Germinal center (tissue), 1 donor: Measurements from ENCODE around the gene TPCN2.
A peak's percentile ranks its signal among the peaks of the same experiment; 100 is the strongest.

Experiments used
- DNase-seq: peaks from one replicate; pipeline ENCODE4 v3.0.0; 2012; ENCODE audit warnings: mixed read lengths, low spot score

Gene TPCN2

DNA sequence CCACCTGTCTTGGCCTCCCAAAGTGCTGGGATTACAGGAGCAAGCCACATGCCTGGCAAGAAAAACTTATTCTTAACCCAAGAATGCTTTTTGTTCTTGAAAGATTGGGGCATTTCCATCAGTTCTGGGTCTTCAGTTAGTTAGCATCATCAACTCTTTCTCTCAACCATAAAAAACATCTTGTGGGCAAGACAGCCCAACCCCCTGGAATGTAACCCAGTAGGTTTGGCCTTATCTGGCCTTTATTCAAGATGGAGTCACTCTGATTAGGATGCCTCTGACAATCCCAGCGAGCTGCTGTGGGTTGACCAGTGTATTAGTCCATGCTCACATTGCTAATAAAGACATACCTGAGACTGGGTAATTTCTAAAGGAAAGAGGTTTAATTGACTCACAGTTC lies 9.2 kb upstream of the TPCN2 start:
- DNase-seq, result no peak

- DNase-seq, result no peak
Observed at GRCh38 chr11:69040051-69040450, 8.7 kb upstream of the TPCN2 start.

DNA sequence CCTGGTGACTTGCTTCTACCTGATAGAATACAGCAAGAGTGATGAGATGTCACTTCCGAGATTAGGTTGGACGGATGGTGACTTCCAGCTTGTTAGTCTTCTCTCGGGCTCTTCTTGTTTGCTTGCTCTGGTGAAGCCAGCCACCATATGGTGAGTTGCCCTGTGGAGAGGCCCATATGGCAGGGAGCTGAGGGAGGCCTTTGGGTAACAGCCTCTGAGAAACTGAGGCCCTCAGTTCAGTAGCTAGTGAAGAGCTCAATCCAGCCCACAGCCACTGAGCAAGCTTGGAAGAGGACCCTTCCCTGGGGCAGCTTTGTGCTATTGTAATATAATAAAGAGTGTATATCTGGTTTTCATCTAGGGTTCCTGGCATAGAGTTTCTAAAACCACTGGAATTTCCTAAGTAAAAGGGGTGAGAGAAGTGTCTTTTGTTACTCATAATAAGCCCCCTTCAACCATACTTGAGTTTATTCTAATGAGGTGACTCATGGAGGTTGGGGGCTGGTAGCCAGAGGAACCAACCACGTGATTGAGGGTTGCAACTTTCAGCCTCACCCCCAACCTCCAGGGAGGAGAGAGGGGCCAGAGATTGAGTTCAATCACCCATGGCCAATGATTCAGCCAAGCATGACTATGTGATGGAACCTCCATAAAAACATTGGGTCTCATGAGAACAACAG lies 8.0 kb upstream of the TPCN2 start:
- DNase-seq, result no peak

DNA sequence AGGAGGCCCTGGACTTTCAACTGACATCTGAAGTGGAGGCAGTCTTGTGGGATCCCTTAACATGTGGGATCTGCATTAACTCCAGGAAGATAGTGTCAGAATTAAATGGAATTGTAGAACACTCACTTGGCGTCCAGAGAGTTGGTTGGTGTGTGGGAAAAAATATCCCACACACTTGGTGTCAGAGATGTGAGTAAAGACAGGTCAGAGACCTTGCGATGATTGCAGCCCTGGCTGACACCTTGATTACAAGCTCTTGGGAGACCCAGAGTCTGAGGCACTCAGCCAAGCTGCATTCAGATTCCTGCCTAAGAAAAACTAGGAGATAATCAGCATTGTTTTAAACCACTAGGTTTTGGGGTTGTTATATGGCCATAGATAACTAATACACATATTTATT lies 7.2 kb upstream of the TPCN2 start:
- DNase-seq, result no peak

GRCh38 chr11:69044111-69045013 lies 4.4 kb upstream of the TPCN2 start:
- DNase-seq, result no peak

GRCh38 chr11:69048031-69048693 lies 570 bp upstream of the TPCN2 start:
- no peak for DNase-seq

DNA sequence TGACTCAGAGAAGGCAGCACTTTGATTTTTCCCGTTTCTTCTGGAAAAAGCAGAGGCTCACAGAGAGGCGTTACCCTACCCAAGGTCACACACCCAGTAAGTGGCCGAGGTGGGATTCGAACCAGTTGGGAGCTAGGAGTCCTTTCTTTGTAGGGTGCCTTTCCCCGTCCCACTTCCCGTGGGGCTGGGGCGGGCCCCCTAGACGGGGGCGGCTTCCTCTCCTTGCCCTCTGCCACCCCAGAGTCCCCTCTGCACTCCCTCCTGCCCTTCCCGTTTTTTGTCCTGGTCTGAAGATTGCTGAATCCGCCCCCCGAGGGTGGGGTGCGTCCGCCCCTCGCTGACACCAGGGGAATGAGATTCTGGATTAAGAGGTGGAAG lies 747 bp downstream of the TPCN2 start:
- peak; percentile 60 for DNase-seq

DNA sequence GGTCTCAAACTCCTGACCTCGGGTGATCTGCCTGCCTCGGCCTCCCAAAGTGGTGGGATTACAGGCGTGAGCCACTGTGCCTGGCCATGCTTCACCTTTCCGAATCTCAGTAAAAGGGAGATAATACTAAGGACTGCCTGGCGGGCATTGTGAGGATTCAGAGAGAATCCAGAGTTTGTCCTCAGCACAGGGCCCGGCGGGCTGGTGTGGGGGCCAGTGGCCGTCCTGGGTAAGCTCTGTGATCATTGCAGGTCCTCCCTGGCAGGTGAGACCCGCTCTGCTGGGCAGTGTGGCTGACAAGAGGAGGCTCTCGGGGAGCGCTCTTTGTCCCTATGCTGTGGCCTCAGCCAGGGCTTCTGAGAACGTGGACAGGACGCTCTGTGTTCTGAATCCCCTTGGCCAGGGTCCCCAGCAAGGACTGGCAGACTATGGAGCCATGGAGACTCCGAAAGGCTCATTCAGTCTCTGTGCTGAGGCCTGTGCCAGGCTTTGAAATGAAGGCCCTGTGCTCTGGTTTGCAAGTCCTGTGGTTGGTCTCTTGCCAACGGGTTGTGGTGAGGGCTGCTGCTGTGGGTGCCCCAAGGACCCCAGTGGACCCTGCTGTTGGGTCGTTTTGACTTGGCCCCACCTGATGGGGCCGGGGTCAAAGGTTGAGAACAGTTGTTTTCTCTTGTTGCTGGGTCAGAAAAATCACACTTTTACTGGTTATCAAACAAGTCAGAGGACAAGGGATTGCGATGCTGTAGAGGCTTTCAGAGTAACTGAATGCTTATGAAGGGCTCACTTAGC lies 2.1 kb downstream of the TPCN2 start:
- DNase-seq, result no peak

DNA sequence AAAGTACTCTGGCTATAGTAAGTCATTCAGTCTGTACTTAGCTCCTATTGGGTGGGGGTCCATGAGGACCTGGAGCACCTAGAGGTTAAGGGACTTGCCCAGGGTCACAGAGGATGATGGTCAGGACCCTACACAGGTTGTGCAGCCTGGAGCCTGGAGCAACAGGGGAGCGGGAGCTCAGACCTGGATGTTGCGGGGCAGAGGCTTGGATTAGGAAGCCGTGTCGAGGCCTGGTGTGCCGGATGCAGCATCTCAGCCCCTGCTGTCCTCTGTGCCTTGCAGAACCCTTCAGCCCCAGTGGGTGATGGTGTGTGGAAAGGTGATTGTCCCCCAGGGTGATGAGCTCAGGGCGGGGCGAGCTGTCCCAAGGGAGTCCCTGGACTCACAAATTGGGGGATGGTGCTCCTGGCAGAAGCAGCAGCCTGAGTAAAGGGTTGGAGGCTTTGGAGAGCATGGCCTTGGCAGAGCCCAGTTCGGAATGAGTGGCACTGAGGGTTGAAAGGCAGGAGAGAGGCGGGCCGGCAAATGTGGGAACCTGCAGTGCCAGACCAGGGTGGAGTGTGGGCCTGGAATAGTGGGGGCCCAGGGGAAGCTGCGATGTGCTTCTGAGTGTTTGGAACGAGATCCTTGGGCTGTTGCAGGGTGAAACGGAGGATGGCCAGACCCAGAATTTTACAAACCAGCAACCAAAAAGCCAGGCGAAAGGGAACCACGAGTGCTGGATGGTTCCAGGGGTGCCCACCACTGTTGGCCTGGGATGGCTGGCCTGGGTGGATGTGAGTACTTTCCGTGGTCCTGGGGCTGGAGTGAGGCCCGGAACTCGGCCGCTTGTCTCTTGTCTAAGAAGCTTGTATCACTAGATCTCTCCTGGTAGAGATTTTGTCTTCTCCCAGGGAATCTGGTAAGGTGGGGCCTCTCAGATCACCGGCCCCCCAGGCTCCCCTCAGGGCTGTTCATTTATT lies 2.9 kb downstream of the TPCN2 start:
- no peak for DNase-seq

- DNase-seq, result peak; percentile 49
Observed at GRCh38 chr11:69052343-69053168, 3.8 kb downstream of the TPCN2 start.

DNA sequence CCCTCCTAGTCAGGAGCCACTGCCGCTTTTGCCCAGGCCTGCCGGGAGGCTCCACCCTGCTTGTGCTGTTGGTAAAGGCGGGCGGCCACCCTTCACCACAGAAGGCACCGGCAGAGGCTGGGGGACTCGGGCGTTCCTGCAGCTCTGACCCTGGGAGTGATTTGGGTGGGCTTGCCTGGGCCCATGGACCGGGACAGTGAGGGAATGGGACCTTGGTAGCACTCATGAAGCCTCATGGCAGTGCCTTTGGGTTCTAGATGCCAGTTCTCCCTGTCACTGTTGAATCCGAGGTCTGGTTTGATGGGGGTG lies 4.4 kb downstream of the TPCN2 start:
- no peak for DNase-seq

DNA sequence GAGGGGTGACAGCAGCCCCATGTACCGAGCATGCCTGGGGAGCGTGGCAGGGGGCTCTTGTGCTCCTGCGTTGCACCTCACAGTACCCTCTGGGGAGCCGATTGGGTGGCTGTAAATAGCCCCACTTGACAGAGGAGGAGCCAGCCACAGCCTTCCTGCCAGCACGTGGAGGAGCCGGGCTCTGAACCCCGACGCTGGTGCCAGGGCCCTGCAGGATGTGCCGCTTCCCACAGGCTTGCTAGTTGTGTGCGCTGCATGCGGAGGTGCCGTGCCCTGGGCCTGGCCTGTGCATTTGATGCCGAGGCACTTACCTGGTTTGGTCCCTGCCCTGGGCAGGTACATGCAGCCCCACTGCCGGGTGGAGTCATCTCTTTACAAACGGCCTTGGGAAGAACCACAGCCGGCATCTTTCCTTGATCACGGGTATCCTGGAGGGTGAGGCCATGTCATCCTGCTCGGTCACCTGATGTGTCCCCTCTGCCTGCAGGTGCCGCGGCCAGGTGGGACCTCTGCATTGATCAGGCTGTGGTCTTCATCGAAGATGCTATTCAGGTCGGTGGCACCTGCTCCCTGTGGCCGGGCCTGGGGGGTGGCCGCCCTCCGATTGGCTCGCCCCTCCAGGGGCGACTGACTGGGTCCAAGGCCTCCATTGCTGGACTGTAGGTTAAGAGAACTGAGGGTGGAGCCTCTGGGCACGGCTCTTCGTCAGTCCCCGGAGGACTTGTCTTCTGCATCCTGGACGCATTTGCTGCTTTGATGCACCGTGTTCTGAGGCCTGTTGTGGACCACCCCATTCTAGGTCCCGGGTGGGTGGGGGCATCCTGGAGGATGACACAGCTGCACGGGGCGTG lies 5.0 kb downstream of the TPCN2 start:
- no peak for DNase-seq

GRCh38 chr11:69054397-69055211 lies 5.9 kb downstream of the TPCN2 start:
- DNase-seq, result no peak

DNA sequence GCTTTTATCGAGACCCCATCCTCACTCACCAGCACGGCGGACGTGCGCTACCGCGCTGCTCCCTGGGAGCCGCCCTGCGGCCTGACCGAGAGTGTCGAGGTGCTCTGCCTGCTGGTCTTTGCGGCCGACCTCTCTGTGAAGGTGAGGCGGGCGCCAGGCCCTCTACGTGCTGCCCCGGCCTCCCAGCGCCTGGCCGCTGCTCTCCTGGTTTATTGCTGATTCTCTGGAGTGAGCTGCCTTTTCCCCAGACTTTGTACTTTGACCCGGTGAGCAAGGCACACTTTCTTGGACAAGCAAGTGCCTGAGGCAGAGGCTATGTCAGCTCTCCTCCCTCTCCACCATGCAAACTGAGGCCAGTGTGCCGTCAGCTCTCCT lies 6.5 kb downstream of the TPCN2 start:
- DNase-seq, result no peak

- DNase-seq, result peak; percentile 84
Observed at GRCh38 chr11:69055598-69056516, 7.1 kb downstream of the TPCN2 start.

DNA sequence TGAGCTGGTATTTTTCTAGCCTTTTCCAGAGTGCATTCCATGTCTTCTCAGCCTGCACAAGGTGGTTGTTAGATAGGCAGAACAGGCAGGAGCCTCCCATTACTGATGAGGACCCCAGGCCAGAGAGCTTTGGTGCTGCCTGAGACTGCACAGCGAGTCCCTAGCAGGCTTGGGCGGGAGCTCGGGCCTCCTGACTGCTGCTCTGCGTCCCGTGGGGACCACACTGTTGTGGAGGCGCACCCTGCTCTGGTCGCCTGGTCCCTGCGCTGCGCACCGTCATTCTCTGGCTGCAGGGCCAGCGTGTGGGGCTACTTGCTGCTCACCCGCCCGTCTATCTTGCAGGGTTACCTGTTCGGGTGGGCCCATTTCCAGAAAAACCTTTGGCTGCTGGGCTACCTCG lies 8.5 kb downstream of the TPCN2 start:
- no peak for DNase-seq

DNA sequence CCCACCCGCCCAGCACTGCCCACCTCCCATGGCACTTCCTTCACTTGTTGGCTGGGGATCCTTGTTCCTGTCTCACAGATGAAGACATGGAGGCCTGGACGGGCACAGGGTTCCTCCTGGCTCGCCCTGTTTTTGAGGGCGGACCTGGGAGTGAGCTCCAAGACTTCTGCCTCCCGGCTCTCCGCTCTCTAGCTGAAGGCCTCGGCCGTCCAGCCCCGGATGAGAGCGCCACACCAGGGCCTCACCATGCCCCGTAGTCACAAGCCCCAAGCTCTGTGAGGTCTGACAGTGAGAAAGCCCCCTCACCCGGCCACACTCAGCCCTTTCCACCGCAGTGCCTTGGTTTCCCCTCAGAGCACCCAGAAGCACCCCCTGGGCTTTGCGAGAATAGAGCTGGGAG lies 9.1 kb downstream of the TPCN2 start:
- no peak for DNase-seq
